OCI-M2 (cell line): ENCODE results near the gene SDHD.

Experiments used
- DNase-seq: peaks from one replicate; lab custom pipeline; 2025; ENCODE audit not compliant: unreplicated experiment; lab: John Stamatoyannopoulos, UW

Gene SDHD

GRCh38 chr11:112100462-112100861, 13.8 kb downstream of the SDHD start:
- no peak for DNase-seq

GRCh38 chr11:112103446-112103845, 16.8 kb downstream of the SDHD start:
- no peak for DNase-seq

GRCh38 chr11:112106070-112106469, 19.4 kb downstream of the SDHD start:
- DNase-seq, result no peak

- no peak for DNase-seq
Observed at GRCh38 chr11:112113539-112114457, 27.1 kb downstream of the SDHD start.

GRCh38 chr11:112114460-112114859, 27.8 kb downstream of the SDHD start:
- no peak for DNase-seq

- DNase-seq, result no peak
Observed at GRCh38 chr11:112115386-112115785, 28.7 kb downstream of the SDHD start.

- DNase-seq, result no peak
Observed at GRCh38 chr11:112118176-112118575, 31.5 kb downstream of the SDHD start.

GRCh38 chr11:112121981-112122615, 35.4 kb downstream of the SDHD start:
- no peak for DNase-seq

- DNase-seq, result no peak
Observed at GRCh38 chr11:112123129-112123528, 36.5 kb downstream of the SDHD start.

- DNase-seq, result no peak
Observed at GRCh38 chr11:112127056-112127455, 40.4 kb downstream of the SDHD start.

GRCh38 chr11:112128483-112129121, 41.9 kb downstream of the SDHD start:
- no peak for DNase-seq

GRCh38 chr11:112129656-112130055, 43.0 kb downstream of the SDHD start:
- no peak for DNase-seq

GRCh38 chr11:112132737-112133136, 46.1 kb downstream of the SDHD start:
- DNase-seq, result no peak

- no peak for DNase-seq
Observed at GRCh38 chr11:112134473-112134872, 47.8 kb downstream of the SDHD start.

GRCh38 chr11:112143597-112143996, 56.9 kb downstream of the SDHD start:
- no peak for DNase-seq
